Measurements from ENCODE around the gene DIPK1C. TPM values are rescaled to one million over a fixed set of nuclear protein-coding genes. Genes with fewer than 3 reads are reported as not detected.

DIPK1C gene
- total and polyA plus RNA-seq, 10 of the 15 experiments (the other 5 are each of a cell fraction or from before 2014, with no cell fraction given), result not detected

DNA sequence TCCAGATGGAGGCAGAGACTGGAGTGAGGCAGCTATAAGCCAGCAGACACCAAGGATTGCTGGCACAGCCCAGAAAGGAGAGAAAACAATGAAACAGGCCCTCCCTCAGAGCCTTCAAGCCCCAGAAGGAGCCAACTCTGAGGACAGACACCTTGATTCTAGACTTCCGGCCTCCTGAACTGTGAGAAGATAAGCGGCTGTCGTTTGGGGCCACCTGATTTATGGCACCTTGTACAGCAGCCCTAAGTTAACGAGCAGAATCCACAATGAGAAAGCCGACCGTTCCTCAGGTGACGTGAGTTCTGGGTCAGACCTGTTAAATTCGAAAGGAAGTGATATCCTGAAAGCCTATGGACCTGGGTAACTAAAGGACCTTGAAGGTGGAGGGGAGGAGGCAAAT, 31.8 kb upstream of the DIPK1C start:
- ChIA-PET RAD21 (ENCODE audit: unreplicated experiment) (no interaction called here), SMC1A (ENCODE audit: uncharacterized antibody, unreplicated experiment) (no interaction called here), POLR2A (no interaction called here), CTCF (no interaction called here)
- peaks cover 13% of the 10 kb centered on the region for H3K4me1 ChIP-seq (ENCODE audit: control insufficient read depth, insufficient read depth, low read length)
- no peak overlapping the region for H2AFZ ChIP-seq (ENCODE audit: control insufficient read depth, low read depth, low read length)
- WGBS (ENCODE audit: insufficient coverage, insufficient replicate concordance, low lambda C conversion rate, missing lambda C conversion rate), result 56% methylated on average over 8 of the region's 8 CpGs
- H3K27me3 ChIP-seq (replicated peaks in 1 of 2; ENCODE audit: control insufficient read depth in 2 of 2, insufficient read depth in 2 of 2, low read length in 1 of 2), result no peaks in the 10 kb centered on the region
- FAIRE-seq (no peak), DNase-seq (ENCODE audit: low read depth, low spot score) (no peak), ATAC-seq (no peak)
- intact Hi-C loops (cut with micrococcal nuclease; ENCODE audit: unreplicated experiment) (no loop called here), in situ Hi-C loops (cut with MboI) (no loop called here)
- H3K9me3 ChIP-seq (replicated peaks; ENCODE audit: control insufficient read depth, insufficient read depth, low read length), result no peaks in the 10 kb centered on the region
- H3K27ac ChIP-seq (ENCODE audit: control insufficient read depth, insufficient read depth), result no peak overlapping the region
- no peak overlapping the region for H3K4me3 ChIP-seq
- TF ChIP-seq SMAD5 (IDR thresholded peaks at IDR 0.05; ENCODE audit: low read depth), result no peak
- no peak for TF ChIP-seq HCFC1 (IDR thresholded peaks at IDR 0.05; ENCODE audit: low read length)
- TF ChIP-seq ESRRA (IDR thresholded peaks at IDR 0.05; ENCODE audit: low read length), result no peak
- no peak for TF ChIP-seq MXI1 (IDR thresholded peaks at IDR 0.05; ENCODE audit: low read depth, low read length)
- no peak for TF ChIP-seq TCF12 (IDR thresholded peaks at IDR 0.05; ENCODE audit: low read depth, low read length)
- TF ChIP-seq, protein P1, sequence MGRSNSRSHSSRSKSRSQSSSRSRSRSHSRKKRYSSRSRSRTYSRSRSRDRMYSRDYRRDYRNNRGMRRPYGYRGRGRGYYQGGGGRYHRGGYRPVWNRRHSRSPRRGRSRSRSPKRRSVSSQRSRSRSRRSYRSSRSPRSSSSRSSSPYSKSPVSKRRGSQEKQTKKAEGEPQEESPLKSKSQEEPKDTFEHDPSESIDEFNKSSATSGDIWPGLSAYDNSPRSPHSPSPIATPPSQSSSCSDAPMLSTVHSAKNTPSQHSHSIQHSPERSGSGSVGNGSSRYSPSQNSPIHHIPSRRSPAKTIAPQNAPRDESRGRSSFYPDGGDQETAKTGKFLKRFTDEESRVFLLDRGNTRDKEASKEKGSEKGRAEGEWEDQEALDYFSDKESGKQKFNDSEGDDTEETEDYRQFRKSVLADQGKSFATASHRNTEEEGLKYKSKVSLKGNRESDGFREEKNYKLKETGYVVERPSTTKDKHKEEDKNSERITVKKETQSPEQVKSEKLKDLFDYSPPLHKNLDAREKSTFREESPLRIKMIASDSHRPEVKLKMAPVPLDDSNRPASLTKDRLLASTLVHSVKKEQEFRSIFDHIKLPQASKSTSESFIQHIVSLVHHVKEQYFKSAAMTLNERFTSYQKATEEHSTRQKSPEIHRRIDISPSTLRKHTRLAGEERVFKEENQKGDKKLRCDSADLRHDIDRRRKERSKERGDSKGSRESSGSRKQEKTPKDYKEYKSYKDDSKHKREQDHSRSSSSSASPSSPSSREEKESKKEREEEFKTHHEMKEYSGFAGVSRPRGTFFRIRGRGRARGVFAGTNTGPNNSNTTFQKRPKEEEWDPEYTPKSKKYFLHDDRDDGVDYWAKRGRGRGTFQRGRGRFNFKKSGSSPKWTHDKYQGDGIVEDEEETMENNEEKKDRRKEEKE (IDR thresholded peaks at IDR 0.05), result no peak
- no peak for TF ChIP-seq DPF2 (IDR thresholded peaks at IDR 0.05)
- TF ChIP-seq FOXK2 (IDR thresholded peaks at IDR 0.05), result no peak
- H4K20me1 ChIP-seq (ENCODE audit: control insufficient read depth, insufficient read depth), result no peaks in the 10 kb centered on the region
- H3K9ac ChIP-seq (ENCODE audit: control insufficient read depth, insufficient read depth, low read length), result no peak overlapping the region
- H3K36me3 ChIP-seq (ENCODE audit: control insufficient read depth in 2 of 2, insufficient read depth in 2 of 2, low read length in 1 of 2), result no peaks in the 10 kb centered on the region
- no peak overlapping the region for H3K4me2 ChIP-seq (ENCODE audit: control insufficient read depth, insufficient read depth)
- BruUV-seq (replicated peaks), result no TSS peak
- no peaks in the 10 kb centered on the region for H3K79me2 ChIP-seq (ENCODE audit: control insufficient read depth, insufficient read depth, low read length)
